Urinary bladder (tissue), 4 donors: Measurements from ENCODE around the gene SHISA4. TPM values are rescaled to one million over a fixed set of nuclear protein-coding genes. Genes with fewer than 3 reads are reported as not detected.
"Not testable (repeated sequence)": the region's sequence is repeated elsewhere in the genome, so short reads cannot be mapped to it uniquely, and the experiment has no call there.

Experiments
- DNase-seq: peaks from one replicate; pipeline ENCODE4 v3.0.0-alpha.2; 2015; ENCODE audit errors: extremely low spot score
- H3K27ac ChIP-seq: one replicate; pipeline ENCODE4 v1.5.1; 2013; ENCODE audit warnings: low read depth, mild to moderate bottlenecking, moderate library complexity
- H3K36me3 ChIP-seq: one replicate; pipeline ENCODE4 v1.6.1; 2013; ENCODE audit warnings: mild to moderate bottlenecking, moderate library complexity; ENCODE audit not compliant: insufficient read depth
- H3K4me1 ChIP-seq: one replicate; pipeline ENCODE4 v1.6.1; 2013; ENCODE audit warnings: mild to moderate bottlenecking, moderate library complexity; ENCODE audit not compliant: insufficient read depth
- H3K4me3 ChIP-seq: one replicate; pipeline ENCODE4 v1.5.1; 2013; ENCODE audit warnings: low read depth, low read length
- WGBS: extraction: QIAGEN DNeasy Blood & Tissue Kit; methylation state at CpG from one replicate; pipeline ENCODE4 v1.1.7; 2013; 5-methylcytosine and 5-hydroxymethylcytosine counted together
- polyA plus RNA-seq: library from polyadenylated mRNA; stranded (reverse); fragments of 200-250 nt; gene quantifications from one replicate; pipeline ENCODE4 v1.2.3, GENCODE V29; 2013
- small RNA-seq: library from RNA; depleted of rRNA; stranded (forward); fragments of <200 nt; gene quantifications from one replicate; pipeline ENCODE3, GENCODE V24; 2014
- total RNA-seq: library from RNA; depleted of rRNA; stranded (reverse); fragments of >200 nt; gene quantifications from one replicate; pipeline ENCODE4 v1.2.3, GENCODE V29; 2014
- donor health status: healthy with polysubstance abuse.
- donor health status: healthy.

Gene SHISA4
- total and polyA plus RNA-seq, 2 donors, result 10.1 to 32.7 TPM

GRCh38 chr1:201938440-201939035 is 49.8 kb downstream of the SHISA4 start:
- WGBS, result 26% methylated on average over 4 of the region's 4 CpGs
- H3K4me3 ChIP-seq, result peak overlapping the region; percentile 3
- H3K4me1 ChIP-seq, result no peaks in the 10 kb centered on the region
- H3K36me3 ChIP-seq, result no peaks in the 10 kb centered on the region
- no peak for DNase-seq
- H3K27ac ChIP-seq, result peak overlapping the region; percentile 62

- 29% methylated on average over 4 of the region's 4 CpGs for WGBS
- no peaks in the 10 kb centered on the region for H3K36me3 ChIP-seq
- H3K4me1 ChIP-seq, result no peaks in the 10 kb centered on the region
- no peak overlapping the region for H3K27ac ChIP-seq
- no peak for DNase-seq
- H3K4me3 ChIP-seq, result peak overlapping the region; percentile 3
Measured at GRCh38 chr1:201939148-201939547, 50.5 kb downstream of the SHISA4 start.

GRCh38 chr1:201939574-201939973 is 50.9 kb downstream of the SHISA4 start:
- Histone ChIP-seq H3K36me3 (no peaks in the 10 kb centered on the region), H3K4me1 (no peaks in the 10 kb centered on the region), H3K27ac (peak overlapping the region; percentile 72), H3K4me3 (no peak overlapping the region)
- 29% methylated on average over 5 of the region's 5 CpGs for WGBS
- DNase-seq, result no peak

GRCh38 chr1:201940316-201940715 is 51.6 kb downstream of the SHISA4 start:
- not testable (repeated sequence) for H3K27ac ChIP-seq, H3K36me3 ChIP-seq, H3K4me1 ChIP-seq, DNase-seq, H3K4me3 ChIP-seq
- 69% methylated on average over 10 of the region's 10 CpGs for WGBS

- Histone ChIP-seq H3K36me3 (no peaks in the 10 kb centered on the region), H3K4me3 (peak overlapping the region; percentile 33), H3K4me1 (no peaks in the 10 kb centered on the region), H3K27ac (peak overlapping the region; percentile 55)
- DNase-seq, result no peak
- WGBS, result 30% methylated on average over 18 of the region's 18 CpGs
Measured at GRCh38 chr1:201941420-201942128, 52.9 kb downstream of the SHISA4 start.

GRCh38 chr1:201942129-201942495 is 53.4 kb downstream of the SHISA4 start:
- peak overlapping the region; percentile 33 for H3K4me3 ChIP-seq
- H3K4me1 ChIP-seq, result no peaks in the 10 kb centered on the region
- no peaks in the 10 kb centered on the region for H3K36me3 ChIP-seq
- DNase-seq, result no peak
- 57% methylated on average over 1 of the region's 1 CpG for WGBS
- H3K27ac ChIP-seq, result peak overlapping the region; percentile 55

Small RNA genes within 50 kb of the gene (small RNA-seq; reads per million reads assigned to genes)
- not detected for gene MIR6739

Other genes starting within 250 kb of the SHISA4 start
- gene IPO9, start 59.7 kb upstream of the SHISA4 start, total RNA-seq, result 31.3 TPM
- gene IPO9, start 59.7 kb upstream of the SHISA4 start, polyA plus RNA-seq, result 19.6 TPM
- gene LMOD1, start 57.6 kb downstream of the SHISA4 start, total RNA-seq, result 71.7 TPM
- gene LMOD1, start 57.6 kb downstream of the SHISA4 start, polyA plus RNA-seq, result 731 TPM
- gene TIMM17A, start 66.6 kb downstream of the SHISA4 start, total RNA-seq, result 27.2 TPM
- gene TIMM17A, start 66.6 kb downstream of the SHISA4 start, polyA plus RNA-seq, result 42.0 TPM
- gene RNPEP, start 93.8 kb downstream of the SHISA4 start, total RNA-seq, result 24.0 TPM
- 31.6 TPM for gene RNPEP, start 93.8 kb downstream of the SHISA4 start, polyA plus RNA-seq
- gene ELF3, start 121.7 kb downstream of the SHISA4 start, total RNA-seq, result 123 TPM
- 120 TPM for gene ELF3, start 121.7 kb downstream of the SHISA4 start, polyA plus RNA-seq
- gene GPR37L1, start 234.0 kb downstream of the SHISA4 start, total RNA-seq, result 0.05 TPM
- 0.10 TPM for gene GPR37L1, start 234.0 kb downstream of the SHISA4 start, polyA plus RNA-seq